ENCODE measurements around the gene CREB3L1.
"Not testable (repeated sequence)": the region's sequence is repeated elsewhere in the genome, so short reads cannot be mapped to it uniquely, and the experiment has no call there.

The CREB3L1 gene

DNA sequence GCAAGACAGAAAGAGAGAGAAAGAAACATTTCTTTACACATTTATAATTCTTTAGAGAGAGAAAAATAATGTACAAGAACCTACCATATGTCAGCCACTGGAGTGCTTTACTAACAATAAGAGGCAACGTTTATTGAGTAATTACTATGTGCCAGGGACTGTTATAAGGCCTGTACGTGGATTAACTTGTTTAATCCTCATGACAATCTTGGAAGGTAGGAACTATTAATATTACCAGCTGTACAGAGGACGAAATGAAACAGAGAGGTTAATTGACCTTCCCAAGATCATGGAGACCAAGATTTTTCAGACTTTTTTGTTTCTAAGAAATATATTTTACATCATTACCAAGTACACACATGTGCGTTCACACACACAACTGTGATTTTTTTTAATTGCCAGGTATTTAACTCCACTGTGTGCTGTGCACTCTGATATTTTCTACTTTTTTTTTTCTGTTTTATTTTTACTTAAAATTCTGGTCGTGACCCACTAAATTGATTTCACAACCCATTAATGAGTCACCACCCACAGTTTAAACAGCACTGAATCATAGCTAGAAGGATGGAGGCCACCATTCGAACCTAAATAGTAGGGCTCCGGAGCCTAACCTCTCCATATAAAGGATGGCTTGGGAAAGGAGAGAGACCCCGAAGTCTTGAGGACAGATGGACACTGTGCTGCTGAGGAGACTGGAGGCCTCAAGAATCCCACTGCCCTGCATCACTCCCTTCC lies 21.4 kb downstream of the CREB3L1 start:
- DNase-seq = no peak

GRCh38 chr11:46299451-46299961 lies 22.0 kb downstream of the CREB3L1 start:
- no peak for DNase-seq

DNA sequence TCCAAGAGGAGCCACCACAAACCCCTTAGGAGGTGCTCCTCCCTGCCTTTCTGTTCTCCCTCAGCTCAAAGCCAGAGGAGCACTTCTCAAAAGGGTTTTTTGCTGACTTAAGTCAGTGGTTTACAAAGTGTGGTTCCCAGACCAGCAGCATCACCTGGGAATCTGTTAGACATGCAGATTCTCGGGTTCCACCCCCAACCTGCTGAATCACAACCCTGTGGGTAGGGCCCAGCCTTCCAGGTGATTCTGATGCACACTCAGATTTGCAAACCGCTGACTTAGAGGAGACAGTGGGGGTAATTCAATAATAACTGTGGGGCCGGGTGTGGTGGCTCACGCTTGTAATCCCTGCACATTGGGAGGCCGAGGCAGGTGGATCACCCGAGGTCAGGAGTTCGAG lies 22.8 kb downstream of the CREB3L1 start:
- no peak for DNase-seq

- no peak for DNase-seq
These were observed 25.4 kb downstream of the CREB3L1 start for GRCh38 chr11:46302866-46303265.

- DNase-seq = not testable (repeated sequence)
These were observed 26.6 kb downstream of the CREB3L1 start for GRCh38 chr11:46304036-46304435.

DNA sequence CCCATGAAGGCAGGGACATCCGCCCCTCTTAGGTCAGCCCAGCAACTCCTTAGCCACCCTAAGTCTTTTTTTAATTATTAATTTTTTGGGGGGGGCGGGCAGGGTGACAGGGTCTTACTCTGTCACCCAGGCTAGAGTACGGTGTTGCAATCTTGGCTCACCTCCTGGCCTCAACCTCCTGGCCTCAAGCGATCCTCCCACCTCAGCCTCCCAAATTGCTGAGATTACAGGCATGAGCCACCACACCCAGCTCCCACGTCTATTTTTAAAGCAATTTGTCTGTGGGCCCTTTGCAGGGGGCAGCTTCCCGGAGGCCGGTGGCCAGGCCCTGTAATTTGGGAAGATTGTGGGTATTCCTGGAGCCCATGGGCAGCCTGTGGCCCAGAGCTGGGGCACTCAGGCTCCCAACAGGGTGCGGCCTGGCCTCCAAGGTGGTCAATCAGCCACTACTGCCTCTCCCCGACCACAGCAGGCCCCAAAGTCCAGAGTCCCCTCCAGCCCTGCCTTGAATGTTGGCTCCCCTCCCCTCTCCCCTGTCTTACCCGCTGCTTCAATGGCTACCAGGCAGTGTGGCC lies 27.2 kb downstream of the CREB3L1 start:
- DNase-seq = no peak

DNA sequence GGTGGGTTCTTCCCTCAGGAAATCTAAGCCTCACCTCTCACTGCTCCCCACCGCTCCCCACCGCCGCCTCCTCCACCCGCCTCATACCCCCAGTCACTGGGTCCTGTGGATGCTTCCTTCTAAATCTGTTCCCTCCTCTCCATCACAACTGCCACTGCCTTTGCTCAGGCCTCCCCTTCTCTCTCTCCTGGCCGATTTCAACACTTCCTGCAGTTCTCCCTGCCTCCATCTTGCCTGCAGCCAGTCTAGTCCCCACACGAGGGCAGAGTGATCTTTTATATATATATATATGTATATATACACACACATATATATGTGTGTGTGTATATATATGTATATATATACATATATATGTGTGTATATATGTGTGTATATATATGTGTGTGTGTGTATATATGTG lies 27.8 kb downstream of the CREB3L1 start:
- no peak for DNase-seq

DNA sequence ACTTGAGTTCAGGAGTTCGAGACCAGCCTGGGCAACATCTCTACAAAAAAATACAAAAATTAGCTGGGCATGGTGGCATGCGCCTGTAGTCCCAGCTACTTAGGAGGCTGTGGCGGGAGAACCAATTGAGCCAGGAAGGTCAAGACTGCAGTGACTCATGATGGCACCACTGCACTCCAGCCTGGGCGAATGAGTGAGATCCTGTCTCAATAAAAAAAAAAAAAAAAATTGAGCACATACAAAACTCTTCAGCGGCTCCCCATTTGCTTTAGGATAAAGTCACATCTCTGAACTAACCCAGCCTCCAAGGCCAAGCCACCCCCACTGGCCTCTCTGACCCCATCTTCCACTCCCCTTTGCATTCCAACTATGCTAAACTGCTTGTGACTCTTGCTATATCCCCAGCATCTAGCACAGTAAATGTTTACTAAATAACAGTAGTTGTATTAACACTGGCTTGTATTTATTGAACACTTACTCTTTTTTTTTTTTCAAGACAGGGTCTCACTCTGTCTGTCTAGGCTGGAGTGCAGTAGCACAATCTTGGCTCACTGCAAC lies 28.9 kb downstream of the CREB3L1 start:
- DNase-seq = no peak

GRCh38 chr11:46307369-46307768 lies 29.9 kb downstream of the CREB3L1 start:
- no peak for DNase-seq

- no peak for DNase-seq
These were observed 30.4 kb downstream of the CREB3L1 start for GRCh38 chr11:46307785-46308341.

DNA sequence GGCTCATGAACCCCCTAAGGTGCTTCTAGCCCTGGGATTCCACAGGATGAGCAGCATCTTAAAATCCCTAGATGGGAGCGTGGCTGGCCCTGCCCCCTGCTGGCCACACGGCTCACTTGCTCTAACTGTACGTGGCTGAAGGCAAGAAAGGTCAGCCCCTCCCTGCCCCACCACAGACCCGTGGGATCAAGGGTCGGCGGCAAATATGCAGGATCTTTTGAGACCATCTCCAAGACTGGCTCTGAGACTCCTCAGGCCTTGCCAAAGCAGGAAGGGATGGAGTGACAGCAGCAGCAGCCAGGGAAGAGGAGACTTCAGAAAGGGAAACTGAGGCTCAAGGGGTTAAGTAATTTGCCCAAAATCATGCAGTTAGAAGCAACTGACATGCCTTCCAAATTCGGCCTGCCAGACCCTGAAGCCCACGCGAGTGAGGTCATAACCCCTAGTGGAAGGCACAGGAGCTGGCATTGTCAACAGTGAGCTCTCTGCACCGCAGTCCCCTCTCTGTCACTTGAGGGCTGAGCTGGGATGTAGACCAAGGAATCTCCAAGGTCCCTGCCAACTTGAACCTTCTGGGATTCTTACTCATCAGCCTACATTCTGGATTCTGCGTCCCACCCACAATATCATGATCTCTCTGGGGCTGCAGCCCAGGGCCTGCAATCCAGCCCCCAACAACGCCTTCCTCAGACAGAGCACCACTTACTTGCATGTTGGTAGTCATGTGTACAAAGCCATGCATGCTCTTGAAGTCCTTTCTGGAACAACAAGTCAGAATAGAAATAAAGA lies 31.4 kb downstream of the CREB3L1 start:
- peak; percentile 59 for DNase-seq

DNA sequence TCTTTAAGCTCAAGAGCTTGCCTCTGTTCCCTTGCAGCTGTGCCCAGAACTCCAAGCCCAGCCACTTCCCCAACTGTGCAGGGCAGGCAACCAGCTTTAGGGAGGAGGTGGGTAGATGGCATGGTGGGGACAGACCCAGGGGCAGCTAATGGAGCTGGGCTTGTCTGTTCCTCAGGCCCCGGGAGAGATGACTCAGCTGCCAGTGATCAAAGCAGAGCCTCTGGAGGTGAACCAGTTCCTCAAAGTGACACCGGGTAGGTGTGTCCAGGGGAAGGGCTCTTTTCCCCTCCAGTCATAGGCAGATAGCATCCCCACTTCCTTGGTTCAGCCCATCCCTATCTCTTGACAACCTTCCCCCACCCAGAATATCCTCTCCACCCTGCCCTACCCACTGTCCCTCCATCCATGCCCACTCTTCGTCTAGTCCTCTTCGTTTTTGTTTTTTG lies 32.4 kb downstream of the CREB3L1 start:
- DNase-seq = no peak

DNA sequence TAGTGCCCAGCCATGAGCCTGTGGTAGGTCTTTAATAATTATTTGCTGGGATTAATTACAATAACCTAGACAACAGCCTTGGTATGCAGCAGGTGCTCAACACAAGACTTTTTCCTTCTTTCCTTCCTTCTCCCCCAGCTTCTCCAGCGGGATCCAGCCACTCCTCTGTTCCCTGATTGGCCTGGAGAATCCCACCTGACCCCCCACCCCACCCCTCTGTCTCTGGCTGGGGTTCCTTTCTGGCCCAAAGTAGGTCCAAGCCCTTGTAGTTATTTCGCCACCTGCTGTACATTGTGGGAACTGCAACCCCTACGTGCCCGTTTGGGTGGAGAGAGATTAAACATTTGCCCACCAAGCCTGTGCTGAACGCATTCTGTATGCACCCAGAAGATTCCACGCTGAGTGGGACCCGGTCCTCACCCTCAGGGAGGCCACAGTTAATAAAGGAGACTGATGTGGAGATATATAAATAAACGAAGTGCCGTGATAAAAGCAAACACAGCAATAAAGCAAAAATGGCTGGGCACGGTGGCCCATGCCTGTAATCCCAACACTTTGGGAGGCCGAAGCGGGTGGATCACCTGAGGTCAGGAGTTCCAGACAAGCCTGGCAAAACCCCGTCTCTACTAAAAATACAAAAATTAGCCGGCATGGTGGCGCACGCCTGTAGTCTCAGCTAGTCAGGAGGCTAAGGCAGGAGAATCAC lies 37.7 kb downstream of the CREB3L1 start:
- DNase-seq = peak; percentile 64

DNA sequence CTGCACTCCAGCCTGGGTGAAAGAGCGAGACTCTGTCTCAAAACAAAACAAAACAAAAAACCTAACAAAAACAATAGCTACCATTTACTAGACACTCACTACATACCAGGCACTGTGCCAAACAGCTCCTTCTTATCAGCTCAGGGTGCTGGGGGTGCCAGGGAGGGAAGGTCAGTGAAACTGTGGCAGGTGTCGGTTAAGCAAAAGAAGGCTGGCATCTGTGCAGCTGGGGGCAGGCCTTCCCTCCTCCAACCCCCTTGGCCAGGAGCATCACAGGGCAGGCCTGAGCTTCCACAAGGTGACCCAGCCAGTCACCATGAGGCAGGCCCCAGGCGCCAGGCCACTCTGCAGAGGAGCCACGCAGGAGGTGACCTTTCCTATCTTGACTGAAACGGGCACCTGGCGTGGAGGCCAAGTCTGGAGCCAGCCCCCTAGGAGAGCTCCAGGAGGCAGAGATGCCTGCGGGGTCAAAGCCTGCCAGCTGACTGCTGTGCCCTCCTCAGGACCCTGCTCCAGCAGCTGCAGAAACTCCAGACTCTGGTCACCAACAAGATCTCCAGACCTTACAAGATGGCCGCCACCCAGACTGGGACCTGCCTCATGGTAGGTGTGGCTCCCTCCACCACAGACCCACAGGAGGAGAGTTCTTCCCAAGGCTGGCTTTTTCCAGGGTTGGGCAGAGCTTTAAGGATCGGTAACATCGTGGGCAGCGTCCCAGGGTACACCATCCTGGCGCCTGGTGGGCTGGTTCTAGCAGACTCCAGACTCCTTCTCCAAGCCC lies 38.5 kb downstream of the CREB3L1 start:
- no peak for DNase-seq

DNA sequence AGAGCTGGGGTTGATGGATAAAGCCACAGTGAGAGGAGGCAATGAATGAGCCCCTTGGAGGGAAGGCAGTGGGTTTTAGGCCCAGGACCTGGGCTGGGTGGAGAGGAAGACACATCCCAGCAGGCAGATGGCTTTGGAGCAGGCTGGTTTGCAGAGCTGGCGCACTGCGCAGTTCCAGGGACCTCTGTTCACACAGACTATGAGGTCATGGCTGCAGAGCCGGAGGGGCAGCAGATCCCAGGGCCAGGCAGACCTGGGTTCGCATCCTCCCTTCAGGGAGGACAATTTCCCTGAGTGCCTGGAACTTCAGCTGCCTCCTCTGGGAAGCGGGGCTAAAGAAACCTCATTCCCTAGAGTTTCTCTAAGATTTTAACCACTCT lies 41.6 kb downstream of the CREB3L1 start:
- no peak for DNase-seq

- DNase-seq = no peak
These were observed 44.3 kb downstream of the CREB3L1 start for GRCh38 chr11:46321757-46322156.

DNA sequence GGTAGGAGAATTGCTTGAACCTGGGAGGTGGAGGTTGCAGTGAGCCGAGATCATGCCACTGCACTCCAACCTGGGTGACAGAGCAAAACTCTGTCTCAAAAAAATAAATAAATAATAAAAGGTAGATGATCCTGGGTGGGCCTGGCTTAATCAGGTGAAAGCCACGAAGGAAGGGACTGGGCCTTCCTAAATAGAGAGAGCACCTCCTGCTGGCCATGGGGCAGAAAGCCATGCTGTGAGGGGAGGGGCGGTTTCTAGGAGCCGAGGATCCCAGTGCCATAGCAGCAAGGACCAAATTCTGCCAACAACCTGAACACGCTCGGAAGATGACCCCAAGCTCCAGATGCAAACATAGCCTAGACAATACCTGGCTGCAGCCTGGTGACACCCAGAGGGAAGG lies 45.3 kb downstream of the CREB3L1 start:
- no peak for DNase-seq

- DNase-seq = no peak
These were observed 49.5 kb downstream of the CREB3L1 start for GRCh38 chr11:46326813-46327416.

- no peak for DNase-seq
These were observed 50.4 kb downstream of the CREB3L1 start for GRCh38 chr11:46327829-46328228.

GRCh38 chr11:46330154-46330553 lies 52.7 kb downstream of the CREB3L1 start:
- DNase-seq = no peak

Measured in effector CD4-positive, alpha-beta T cell (primary cell).